HL-60 (cell line): Measurements from ENCODE around the gene ANKRD62.
"Not testable (repeated sequence)": the region's sequence is repeated elsewhere in the genome, so short reads cannot be mapped to it uniquely, and the experiment has no call there.

ENCODE experiments used
- GABPA ChIP-seq: IDR thresholded peaks from 2 replicates; pipeline ENCODE4 v1.6.1; 2012; ENCODE audit warnings: low read depth
- POLR2AphosphoS5 ChIP-seq: IDR thresholded peaks from 2 replicates; pipeline ENCODE4 v1.6.1; 2012; ENCODE audit warnings: low read depth
- SPI1 ChIP-seq: IDR thresholded peaks from 2 replicates; pipeline ENCODE4 v1.6.1; 2012; ENCODE audit warnings: low read depth, mild to moderate bottlenecking, borderline replicate concordance
- TF ChIP-seq, protein P1 (sequence below): IDR thresholded peaks from one replicate; pipeline ENCODE4 v1.5.1; 2011; ENCODE audit warnings: low read length, control low read depth, inconsistent platforms; ENCODE audit not compliant: insufficient read depth
- TF ChIP-seq, protein P2 (sequence below): IDR thresholded peaks from 2 replicates; pipeline ENCODE4 v1.6.1; 2012; ENCODE audit warnings: low read depth; ENCODE audit not compliant: insufficient replicate concordance

DNA sequence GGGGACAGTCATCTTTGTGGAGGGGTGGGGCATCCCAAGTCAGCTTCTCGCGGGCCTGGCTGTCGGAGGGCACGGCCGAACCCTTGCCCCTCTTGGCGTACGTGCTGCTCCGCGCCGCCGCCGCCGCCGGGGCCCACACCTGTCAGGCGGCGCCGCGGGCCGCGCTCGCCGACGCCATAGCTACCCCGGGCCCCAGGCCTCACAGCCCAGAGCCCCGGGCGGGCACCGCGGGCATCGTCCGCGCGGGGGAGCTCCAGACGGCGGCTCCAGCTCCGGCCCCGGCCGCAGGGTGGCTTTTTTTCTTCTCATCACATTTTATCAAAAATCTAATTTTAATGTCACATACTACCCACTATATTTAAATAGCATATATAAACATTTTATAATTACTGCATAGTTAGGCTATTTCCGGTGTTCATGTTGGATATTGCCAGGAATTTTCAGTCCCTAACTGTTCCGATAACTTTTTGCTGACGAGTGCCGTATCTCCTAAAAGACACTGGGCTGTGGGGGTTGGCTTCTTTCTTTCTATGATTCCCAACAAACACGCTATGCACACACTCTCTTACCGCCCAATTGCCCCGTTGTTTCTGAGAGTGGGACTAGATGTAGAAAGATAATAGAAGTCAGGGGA, 25.2 kb upstream of the ANKRD62 start:
- not testable (repeated sequence) for TF ChIP-seq POLR2AphosphoS5, SPI1, GABPA
- TF ChIP-seq, protein P1, sequence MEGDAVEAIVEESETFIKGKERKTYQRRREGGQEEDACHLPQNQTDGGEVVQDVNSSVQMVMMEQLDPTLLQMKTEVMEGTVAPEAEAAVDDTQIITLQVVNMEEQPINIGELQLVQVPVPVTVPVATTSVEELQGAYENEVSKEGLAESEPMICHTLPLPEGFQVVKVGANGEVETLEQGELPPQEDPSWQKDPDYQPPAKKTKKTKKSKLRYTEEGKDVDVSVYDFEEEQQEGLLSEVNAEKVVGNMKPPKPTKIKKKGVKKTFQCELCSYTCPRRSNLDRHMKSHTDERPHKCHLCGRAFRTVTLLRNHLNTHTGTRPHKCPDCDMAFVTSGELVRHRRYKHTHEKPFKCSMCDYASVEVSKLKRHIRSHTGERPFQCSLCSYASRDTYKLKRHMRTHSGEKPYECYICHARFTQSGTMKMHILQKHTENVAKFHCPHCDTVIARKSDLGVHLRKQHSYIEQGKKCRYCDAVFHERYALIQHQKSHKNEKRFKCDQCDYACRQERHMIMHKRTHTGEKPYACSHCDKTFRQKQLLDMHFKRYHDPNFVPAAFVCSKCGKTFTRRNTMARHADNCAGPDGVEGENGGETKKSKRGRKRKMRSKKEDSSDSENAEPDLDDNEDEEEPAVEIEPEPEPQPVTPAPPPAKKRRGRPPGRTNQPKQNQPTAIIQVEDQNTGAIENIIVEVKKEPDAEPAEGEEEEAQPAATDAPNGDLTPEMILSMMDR: not testable (repeated sequence)
- TF ChIP-seq, protein P2, sequence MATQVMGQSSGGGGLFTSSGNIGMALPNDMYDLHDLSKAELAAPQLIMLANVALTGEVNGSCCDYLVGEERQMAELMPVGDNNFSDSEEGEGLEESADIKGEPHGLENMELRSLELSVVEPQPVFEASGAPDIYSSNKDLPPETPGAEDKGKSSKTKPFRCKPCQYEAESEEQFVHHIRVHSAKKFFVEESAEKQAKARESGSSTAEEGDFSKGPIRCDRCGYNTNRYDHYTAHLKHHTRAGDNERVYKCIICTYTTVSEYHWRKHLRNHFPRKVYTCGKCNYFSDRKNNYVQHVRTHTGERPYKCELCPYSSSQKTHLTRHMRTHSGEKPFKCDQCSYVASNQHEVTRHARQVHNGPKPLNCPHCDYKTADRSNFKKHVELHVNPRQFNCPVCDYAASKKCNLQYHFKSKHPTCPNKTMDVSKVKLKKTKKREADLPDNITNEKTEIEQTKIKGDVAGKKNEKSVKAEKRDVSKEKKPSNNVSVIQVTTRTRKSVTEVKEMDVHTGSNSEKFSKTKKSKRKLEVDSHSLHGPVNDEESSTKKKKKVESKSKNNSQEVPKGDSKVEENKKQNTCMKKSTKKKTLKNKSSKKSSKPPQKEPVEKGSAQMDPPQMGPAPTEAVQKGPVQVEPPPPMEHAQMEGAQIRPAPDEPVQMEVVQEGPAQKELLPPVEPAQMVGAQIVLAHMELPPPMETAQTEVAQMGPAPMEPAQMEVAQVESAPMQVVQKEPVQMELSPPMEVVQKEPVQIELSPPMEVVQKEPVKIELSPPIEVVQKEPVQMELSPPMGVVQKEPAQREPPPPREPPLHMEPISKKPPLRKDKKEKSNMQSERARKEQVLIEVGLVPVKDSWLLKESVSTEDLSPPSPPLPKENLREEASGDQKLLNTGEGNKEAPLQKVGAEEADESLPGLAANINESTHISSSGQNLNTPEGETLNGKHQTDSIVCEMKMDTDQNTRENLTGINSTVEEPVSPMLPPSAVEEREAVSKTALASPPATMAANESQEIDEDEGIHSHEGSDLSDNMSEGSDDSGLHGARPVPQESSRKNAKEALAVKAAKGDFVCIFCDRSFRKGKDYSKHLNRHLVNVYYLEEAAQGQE: not testable (repeated sequence)
